Ecto neural progenitor cell (in vitro differentiated cells): ENCODE measurements around the gene HSPA8.
"Not testable (repeated sequence)": the region's sequence is repeated elsewhere in the genome, so short reads cannot be mapped to it uniquely, and the experiment has no call there.

Experiments used
- DNase-seq: peaks from one replicate; pipeline ENCODE4 v3.0.0-alpha.2; 2018; ENCODE audit warnings: low spot score

The HSPA8 gene

DNA sequence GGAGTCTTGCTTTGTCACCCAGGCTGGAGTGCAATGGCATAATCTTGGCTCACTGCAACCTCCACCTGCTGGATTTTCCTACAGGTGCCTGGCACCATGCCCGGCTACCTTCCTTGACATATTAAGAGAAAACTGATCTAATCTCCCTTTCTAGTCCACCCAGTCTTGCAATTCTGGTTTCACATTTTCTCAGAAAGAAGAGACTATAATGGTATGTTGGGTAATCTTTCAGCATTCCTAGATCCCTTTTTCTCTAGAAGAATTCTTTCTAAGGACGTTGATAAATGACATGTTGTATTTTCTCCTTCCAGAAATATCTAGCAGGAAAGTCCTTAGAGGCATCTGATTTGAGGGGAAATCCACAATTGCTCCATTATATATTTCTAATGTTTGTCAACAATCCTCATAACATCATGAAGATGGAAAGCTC is 10.4 kb upstream of the HSPA8 start:
- DNase-seq = no peak

DNA sequence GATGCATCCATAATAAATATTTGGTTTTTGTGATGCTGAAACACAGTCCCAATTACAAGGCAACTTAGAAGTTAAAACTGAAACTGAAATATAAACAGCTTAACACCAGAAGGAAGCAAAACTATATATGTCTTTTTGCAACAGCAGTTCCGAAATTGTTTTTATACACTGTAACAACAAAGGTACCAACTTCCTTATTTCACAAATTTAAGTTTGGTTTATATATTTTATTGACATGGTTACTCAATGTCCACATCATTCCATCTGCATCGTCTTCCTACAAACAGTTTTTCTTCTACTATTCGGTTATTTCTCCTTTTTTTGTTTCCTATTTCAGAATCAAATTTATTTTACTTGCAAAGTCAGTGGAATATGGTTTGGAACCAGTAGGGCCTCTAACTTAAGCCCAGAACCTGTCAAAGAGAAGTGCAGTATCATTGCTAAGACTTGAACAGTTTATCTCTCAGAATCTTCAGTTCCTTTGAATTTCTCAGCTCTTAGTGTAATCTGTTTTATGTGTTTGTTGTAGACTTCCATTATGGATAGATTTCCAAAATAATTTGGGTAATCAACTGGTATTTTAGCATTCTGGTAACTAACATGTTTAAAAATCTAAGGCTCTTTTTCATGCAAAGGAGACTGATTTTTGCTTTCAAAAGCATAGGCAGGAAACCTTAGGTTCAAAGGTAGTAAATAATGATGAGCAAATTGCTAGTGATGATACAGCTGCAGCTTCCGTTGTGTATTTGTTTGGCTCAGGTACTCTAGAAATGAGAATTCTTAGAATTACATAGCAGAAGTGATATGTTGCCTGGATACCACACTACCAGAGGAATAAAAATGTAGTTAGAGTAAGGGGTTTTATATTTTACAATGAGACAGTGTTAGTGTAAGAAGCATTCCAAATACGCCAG is 8.2 kb upstream of the HSPA8 start:
- DNase-seq = no peak

DNA sequence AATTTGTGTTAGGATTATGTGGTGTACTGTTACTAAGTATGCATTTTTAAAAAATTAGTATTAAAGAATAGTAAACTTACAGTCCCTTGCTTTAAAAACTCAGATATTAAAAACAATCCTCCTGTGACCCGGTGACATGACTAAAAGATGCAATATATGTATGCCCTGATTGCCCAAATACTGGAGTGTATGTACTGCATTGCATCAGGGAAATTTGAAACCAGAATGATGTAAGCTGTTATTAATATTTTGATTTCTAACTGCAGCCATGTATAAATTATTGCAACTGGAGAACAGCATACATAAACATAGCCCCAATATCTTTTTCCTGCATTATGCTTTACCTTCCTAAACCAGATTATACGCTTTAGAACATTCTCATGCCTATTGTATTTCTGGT is 3.7 kb upstream of the HSPA8 start:
- no peak for DNase-seq

- no peak for DNase-seq
Observed at GRCh38 chr11:123063826-123064657, 2.1 kb upstream of the HSPA8 start.

DNA sequence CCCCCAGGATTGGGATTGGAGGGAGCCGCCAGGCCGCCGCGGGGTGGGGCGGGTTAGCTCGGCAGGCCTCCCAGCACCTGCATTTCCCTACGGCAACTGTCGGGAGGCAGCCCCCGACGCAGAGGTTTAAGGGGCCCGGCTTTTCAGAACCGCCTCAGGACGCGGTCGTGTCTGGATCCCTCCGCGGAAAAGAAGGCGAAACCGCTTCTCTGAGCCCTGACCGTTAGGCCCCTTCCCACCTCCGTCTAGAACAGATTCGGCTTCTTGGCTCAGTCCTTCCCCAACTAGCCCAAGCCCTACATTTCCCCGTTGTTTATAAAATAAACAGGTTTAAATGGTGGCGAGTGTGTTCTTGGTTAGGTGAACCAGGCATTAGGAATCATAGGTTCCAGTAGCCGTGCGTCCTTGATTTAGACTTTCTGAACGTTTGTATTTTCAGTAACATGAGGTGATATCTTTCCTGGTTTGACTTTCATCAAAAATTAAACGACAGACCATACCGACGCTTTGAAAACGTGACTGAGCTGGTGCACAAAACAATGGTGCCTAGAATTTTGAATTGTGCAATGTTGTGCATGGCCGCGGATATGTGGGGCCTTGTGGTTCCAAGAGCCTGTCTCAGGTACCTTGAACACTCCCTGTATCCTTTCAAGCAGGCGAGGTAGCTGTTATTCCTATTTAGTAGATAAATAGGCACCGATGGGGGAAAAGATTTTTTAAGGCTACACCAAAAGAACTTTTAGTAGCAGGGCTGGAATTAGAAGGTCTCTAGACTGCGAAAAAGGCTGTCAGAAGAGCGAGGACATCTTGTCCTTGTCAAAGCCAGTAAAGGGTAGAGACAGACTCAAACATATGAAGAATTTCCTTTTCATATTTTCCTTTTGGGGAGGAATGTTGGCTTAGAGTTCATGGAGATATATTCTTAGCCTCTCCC is 1.2 kb upstream of the HSPA8 start:
- no peak for DNase-seq

DNA sequence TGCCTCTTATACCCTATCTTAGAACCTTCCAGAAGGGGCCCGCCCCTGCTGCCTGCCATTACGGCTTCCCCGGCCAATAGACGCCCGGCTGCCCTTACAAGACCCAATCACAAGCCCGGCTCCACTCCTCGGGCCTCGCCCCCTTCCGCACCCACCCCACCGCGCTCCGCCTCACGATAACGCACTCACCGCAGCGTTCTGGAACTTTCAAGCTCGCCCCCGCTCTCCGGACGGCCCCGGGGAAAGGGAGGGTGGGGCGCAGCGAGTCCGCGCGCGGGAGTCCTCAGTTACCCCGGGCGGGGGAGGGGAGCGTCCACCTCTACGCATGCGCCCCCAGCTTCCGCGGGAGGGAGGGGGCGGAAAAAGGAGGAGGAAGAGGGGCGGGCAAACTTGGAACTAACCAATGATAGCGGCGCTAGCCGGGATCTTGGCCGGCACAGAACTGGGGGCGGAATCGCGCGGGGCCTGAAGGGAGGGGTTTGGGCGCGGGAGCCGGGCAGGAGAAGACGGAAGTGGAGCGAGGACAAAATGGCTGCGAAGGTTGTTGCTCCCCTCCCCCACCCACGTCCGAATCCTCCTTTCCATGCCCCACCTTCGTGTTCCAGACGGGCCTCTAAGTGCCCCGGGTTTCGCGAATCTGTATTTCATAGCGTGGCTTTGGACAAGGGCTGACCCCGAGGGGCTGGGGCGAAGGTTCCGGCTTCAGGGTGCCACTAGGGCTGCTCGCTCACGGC is 389 bp upstream of the HSPA8 start:
- peak; percentile 99 for DNase-seq

GRCh38 chr11:123060277-123061000 is 1.5 kb downstream of the HSPA8 start:
- no peak for DNase-seq

GRCh38 chr11:123059041-123059920 is 2.7 kb downstream of the HSPA8 start:
- DNase-seq = not testable (repeated sequence)

DNA sequence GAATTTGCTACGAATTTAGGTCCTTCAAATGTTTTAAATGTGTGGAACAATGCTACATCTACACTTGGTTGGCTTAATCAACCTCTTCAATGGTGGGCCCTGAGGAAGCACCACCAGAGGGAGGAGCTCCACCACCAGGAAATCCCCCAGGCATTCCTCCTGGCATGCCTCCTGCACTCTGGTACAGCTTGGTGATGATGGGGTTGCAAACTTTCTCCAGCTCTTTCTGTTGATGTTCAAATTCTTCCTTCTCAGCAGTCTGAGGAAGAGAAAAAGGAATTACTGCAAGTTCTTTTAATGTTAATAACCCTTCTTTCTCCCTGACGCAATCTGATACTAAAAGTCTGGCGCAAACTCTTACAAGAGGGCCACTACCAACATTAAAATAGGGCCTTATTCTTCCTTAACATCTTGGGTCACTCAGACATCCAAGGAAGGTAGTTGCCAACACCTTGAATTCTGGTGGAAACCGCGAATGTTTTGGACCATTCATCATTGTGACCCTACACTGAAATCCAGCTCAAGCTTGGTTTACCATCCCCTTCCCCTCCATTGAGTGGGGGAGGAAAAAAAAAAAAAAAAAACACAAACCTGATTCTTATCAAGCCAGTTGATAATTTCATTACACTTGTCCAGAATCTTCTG is 4.2 kb downstream of the HSPA8 start:
- DNase-seq = no peak

DNA sequence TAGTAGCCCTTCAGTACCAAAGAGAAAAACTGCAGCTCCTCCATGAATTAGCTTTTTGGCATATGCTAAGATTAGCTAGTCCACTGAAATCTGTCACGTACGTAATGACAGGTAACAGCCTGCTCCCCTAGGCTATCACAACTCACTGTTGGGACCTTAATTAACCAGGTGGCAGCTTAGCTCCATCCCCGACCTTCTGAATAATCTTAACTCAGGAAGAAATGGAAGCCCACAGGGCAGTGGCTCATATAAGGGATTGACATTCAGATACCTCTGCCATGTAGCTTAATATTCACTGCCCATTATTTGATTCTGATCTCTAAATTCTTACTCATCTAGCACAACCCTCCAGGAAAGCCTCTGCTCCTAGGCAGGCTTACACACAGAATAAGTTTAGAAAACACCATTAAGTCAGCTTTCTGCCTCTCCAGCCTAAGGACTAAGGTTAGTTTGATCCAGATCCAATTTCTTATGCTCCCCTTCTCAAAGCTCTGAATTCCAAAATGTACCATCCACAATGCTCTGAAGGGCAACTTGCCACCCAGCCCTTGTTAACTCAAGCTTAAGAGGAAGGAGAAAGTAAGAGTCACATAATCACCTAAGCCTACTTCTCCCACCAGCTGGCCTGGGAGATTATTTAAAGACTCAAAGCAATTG is 5.0 kb downstream of the HSPA8 start:
- DNase-seq = no peak

DNA sequence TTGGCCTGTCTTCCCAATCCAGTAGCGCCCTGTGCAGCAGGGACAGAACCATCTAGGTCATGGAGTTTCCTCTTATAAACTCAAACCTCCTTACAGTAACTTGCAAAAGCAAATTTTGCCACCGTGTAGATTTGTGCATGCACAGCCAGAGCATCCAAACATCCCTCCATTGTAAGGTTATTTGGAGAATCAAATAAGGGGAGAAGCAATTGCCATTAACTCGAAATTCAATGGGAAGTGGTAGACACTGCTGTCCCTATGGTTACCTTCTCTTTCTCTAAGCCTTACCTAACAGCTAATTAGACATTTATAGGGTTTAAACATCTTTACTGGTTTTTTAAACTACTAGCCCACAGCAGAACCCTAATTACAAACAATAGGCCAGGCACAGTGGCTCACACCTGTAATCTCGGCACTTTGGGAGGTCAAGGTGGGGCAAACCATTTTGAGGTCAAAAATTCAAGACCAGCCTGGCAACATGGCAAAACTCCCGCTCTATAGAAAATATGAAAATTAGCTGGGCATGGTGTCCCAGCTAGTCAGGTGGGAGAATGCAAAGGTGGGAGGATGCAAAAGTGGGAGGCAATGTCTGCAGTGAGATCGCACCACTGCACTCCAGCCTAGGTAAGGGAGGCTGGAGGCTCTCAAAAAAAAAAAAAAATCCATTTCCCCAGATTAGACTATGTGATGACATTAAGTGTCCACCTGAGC is 6.6 kb downstream of the HSPA8 start:
- no peak for DNase-seq

DNA sequence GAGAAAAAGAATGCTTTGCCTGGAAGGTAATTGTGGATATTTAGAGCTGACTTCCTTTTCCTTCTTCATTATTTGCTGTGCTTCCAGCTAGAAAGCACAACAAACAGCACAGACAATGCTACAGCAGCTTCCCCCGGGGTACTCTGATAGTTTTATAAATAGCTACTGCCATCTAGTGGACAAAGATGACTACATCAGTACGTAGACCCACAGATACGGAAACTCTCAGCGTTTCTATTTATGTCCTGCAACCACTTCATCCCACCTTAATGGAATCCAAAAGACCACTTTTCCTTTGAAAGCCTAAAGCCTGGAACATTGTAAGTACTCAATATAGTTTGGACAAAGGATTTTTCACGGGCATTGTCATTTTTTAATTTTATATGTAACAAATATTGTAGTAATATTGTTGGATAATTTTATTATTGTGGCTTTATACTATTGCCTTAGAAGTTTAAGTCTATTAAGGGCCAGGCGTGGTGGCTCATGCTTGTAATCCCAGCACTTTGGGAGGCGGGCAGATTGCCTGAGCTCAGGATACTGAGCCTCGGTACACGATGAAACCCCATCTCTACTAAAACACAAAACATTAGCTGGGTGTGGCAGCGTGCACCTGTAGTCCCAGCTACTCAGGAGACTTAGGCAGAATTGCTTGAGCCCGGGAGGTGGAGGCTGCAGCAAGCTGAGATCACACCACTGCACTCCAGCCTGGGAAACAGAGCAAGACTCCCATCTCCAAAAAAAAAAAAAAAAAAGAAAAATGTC is 7.5 kb downstream of the HSPA8 start:
- no peak for DNase-seq

DNA sequence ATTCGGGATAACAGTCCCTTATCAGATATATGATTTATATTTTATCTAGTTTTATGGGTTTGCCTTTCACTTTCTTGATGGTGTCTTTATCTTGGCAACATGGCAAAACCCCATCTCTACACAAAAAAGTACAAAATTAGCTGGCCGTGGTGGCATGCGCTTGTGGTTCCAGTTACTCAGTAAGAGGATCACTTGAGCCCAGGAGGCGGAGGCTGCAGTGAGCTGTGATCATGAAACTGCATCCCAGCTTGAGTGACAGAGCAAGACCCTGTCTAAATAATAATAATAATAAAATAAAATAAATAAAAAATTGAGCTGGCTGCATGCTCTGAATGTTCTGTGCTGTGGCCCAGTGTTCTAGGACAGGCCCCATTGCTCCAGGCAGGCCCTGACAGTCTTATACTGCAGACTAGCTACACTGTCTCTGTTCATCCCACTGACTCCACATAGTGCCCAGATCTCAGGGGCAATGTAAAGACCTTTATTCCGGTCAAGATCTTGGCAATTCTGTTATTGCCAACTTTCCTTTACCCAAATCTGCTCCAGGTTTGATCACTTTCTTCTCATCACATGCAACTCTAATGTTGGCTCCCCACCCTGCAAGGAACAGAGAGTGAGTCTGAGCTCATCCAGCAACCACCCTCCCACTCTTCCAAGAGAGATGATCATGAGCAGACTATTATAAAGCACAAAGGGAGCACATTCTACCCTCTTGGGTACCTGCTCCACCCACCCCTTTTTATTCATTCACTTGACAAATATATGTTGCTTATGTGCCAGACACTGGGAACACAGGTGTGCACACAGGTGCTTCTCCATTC is 8.8 kb downstream of the HSPA8 start:
- no peak for DNase-seq

DNA sequence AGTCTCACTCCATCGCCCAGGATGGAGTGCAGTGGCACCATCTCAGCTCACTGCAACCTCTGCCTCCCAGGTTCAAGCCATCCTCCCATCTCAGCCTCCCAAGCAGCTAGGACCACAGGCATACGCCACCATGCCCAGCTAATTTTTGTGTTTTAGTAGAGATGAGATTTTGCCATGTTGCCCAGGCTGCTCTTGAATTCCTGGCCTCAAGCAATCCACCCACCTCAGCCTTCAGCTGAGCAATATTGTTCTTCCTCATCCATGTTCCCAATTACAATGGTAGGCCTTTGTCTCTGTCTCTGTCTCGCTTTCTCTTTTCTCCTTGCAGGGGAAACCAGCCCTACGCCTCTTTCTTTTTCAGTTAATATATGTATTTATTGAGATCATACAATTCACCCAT is 10.3 kb downstream of the HSPA8 start:
- DNase-seq = no peak

GRCh38 chr11:123051146-123051545 is 10.8 kb downstream of the HSPA8 start:
- DNase-seq = no peak

- no peak for DNase-seq
Observed at GRCh38 chr11:123047947-123048293, 14.0 kb downstream of the HSPA8 start.
